Stimulated activated CD8-positive, alpha-beta memory T cell treated with anti-CD3 and anti-CD28 coated beads, Interleukin-15, amount 100 ng/mL, for 24 hours (primary cell): ENCODE measurements around the gene RPP14.

Source experiments
- DNase-seq: peaks from one replicate; pipeline ENCODE4 v3.0.0-alpha.2; 2020; ENCODE audit warnings: low read depth

RPP14 gene

DNA sequence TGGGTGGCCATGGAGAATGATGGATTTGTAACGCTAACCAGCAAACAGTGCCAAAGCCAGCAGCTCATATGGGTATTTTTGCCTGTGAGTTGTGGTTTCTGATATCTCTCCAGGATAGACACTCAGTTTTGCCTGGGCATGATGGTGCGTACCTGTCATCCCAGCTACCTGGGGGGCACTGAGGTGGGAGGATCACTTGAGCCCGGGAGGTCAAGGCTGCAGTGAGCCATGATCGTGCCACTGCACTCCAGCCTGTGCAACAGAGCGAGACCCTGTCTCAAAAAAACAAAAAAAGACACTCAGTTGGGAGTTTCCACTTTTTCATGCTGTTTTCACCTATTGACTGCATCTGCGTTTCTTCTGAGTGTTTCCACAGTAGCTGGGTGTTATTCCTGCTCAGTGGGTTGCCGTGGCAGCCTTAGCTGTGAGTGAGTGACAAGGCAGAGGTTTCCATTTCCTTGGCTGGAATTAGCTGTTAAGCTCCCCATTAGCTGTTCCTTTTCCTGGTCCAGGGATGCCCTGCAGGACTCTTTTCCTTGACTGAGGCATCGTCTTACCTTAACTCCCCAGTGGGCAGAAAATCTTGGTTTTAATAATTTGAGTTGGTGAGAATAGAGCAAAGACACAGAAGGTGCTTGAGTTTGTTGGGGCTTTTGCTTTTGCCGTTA, 14.2 kb upstream of the RPP14 start:
- DNase-seq, result no peak

DNA sequence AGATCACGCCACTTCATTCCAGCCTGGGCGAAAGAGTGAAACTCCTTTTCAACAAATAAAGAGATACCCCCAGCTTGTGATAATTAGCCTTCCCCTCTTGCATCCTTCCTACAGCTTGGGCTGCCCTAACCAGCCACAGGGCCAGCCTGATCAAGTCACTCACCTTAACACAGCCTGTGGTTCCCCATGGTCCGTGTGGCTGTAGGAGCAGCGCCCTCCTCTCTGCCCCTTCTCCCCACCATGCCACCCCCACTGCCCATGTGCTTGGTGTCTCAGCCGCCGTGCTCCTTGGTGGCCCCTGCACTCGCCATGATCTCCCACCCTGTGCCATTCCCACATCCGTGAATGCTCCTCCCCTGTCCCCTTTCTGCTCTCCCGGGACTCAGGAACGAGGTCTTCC, 13.2 kb upstream of the RPP14 start:
- DNase-seq, result no peak

DNA sequence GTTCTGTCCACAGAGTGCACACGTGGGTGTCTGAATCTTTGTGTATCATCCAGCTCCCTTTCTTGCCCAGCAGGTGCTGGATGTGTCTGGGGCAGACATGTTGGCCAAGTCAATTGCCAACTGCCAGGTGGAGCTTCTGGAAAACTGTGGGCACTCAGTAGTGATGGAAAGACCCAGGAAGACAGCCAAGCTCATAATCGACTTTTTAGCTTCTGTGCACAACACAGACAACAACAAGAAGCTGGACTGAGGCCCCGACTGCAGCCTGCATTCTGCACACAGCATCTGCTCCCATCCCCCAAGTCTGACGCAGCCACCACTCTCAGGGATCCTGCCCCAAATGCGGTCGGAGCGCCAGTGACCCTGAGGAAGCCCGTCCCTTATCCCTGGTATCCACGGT, 12.5 kb upstream of the RPP14 start:
- DNase-seq, result no peak

DNA sequence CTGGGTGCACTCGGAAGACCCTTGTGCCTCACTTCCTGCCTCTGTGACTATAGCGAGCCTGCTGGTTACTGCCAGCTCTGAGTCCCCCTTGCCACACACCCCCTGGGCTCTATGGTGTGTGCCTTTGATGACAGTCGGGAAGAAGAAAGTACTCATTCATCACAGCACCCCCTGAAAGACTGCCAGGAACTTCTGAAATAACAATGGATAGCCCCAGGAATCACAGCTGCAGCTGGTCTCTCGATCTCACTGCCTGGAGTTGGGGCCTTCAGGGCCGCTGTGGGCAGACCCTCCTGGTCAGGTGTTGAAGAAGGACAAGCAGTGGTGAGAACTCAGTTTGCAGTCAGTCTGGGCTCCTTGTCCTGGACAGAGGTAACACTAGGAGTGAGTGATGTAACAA, 9.8 kb upstream of the RPP14 start:
- no peak for DNase-seq

GRCh38 chr3:58296843-58297242, 9.2 kb upstream of the RPP14 start:
- DNase-seq, result no peak

DNA sequence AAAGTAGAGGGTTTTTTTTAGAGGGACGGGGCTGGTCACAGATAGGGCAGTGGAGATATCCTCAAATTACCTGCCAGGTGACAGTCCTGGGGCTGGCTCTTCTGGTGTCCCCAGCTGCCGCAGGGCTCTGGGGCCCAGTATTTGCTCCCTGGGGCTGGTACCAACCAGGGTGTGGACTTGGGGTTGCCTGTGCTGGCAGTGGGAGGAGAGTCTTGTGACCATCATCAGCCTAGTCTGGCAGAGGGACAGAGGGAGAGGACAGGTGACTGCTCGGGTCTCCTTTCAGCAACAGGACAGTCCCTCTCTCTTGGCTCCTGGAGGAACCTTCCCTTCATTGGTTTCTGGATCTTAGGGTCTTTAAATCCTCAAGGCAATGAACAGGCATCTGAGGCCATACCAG, 7.9 kb upstream of the RPP14 start:
- no peak for DNase-seq

- no peak for DNase-seq
Measured at GRCh38 chr3:58299075-58299474, 7.0 kb upstream of the RPP14 start.

DNA sequence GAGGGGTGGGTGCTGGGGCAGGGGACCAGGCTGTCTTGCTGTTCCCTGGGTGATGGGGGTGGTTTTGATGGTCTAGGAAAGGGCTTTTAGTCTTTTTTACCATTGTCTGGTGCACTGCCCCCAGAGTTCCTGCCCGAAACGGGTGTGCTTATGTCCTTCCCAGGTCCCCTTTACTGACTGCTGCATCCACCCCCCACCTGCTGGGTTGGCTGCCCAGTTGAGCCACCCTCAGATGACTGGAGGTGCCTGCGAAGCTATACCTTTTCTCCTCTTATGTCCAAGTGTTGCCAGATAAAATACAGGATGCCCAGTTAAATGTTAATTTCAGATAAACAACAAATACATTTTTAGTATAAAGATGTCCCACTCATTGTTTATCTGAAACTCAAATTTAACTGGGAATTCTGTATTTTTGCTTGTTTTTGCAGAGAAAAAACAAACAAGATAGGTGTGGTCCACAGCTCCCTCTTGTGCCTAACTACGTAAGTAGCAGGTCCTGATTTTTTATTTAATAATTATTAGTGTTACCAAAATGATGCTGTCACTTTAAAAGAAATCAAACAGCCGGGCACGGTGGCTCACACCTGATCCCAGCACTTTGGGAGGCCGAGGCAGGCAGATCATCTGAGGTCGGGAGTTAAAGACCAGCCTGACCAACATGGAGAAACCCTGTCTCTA, 6.1 kb upstream of the RPP14 start:
- DNase-seq, result no peak

DNA sequence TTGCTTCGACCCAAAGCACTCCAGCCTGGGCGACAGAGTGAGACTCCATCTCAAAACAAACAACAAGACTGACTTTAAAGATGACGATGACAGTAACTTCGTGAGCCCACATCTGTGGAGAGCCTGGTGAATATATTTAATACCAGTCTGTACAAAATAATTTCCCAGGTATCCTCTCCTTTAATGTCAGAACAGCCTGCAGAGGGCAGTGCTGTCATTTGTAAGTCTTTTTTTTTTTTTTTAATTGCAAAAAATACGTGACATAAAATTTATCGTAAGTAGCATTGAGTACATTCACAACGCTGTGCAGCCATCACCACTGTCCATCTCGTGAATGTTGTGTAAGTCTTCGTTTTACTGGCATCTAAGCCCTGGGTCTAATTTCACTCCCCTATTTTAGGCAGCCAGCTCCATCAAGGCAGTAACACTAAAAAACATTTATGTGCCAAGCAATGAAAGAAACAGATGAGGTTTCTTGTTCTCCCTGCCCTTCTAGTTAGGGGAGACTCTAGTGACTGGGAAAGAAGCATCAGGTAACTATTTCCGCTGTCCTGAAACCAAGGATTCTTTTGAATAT, 1.7 kb downstream of the RPP14 start:
- no peak for DNase-seq

GRCh38 chr3:58308728-58309127, 2.7 kb downstream of the RPP14 start:
- DNase-seq, result no peak

- DNase-seq, result no peak
Measured at GRCh38 chr3:58317811-58318210, 11.8 kb downstream of the RPP14 start.

DNA sequence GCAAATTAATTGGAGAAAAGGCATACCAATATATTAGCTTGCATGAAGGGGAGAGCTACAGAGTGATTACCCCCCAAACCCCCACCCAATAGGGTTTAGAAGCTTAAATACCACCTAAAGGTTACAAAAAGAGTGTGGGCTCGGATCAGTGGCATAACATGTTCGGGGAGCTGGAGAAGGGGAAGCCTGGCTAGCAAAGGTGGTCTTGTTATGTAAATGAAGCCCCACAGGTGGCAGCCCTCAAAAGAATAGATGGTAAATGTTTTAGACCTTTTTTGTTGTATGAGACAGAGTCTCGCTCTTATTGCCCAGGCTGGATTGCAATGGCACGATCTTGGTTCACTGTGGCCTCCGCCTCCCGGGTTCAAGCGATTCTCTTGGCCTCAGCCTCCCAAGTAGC, 15.7 kb downstream of the RPP14 start:
- no peak for DNase-seq

- no peak for DNase-seq
Measured at GRCh38 chr3:58322793-58323192, 16.7 kb downstream of the RPP14 start.

GRCh38 chr3:58323529-58324390, 17.7 kb downstream of the RPP14 start:
- no peak for DNase-seq

- no peak for DNase-seq
Measured at GRCh38 chr3:58324391-58325390, 18.6 kb downstream of the RPP14 start.

DNA sequence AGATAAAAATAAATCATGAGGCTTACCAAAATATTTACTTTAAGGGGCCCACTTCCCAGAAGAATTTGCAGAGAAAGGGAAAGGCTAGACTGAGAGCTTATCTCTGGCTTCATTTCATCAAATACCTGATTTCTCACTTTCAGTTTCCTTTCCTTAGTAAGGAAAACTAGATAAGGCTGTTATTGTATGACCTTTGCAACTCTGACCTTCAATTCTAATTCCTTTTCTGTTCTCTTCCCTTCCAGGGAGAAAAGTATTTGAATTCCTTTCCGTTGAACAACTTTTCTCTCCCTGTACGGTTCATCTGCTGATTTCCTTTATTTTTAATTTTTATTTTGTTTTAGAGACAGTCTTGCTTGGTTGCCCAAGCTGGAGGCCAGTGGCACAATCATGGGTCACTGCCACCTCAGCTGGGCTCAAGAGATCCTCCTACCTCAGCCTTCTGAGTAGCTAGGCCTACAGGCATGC, 19.5 kb downstream of the RPP14 start:
- no peak for DNase-seq

GRCh38 chr3:58326267-58326900, 20.3 kb downstream of the RPP14 start:
- DNase-seq, result no peak

GRCh38 chr3:58329150-58329921, 23.3 kb downstream of the RPP14 start:
- DNase-seq, result no peak

GRCh38 chr3:58329922-58330413, 23.9 kb downstream of the RPP14 start:
- DNase-seq, result no peak
